HEK293 (cell line): ENCODE results near the gene HOXA11.

Experiments
- CTCF ChIA-PET: fragments of 350-600 bp; formaldehyde crosslinking; extraction: SDS; loops from one replicate; lab custom pipeline; 2021; ENCODE audit warnings: antibody characterized with exemption; lab: Yijun Ruan, JAX
- POLR2A ChIA-PET: fragments of 300-600 bp; formaldehyde crosslinking; extraction: SDS; loops from one replicate; lab custom pipeline; 2020; ENCODE audit warnings: antibody characterized with exemption, inconsistent platforms; lab: Yijun Ruan, JAX
- H3K27ac ChIP-seq: fragments of 200-500 bp; sonication (Bioruptor generic); 2 replicates; pipeline ENCODE4 v1.5.1; 2014; ENCODE audit warnings: low read depth, low read length, control low read depth, inconsistent platforms; ENCODE audit errors: extremely low read depth
- H3K36me3 ChIP-seq, 2 experiments: fragments of 200-500 bp in 1 of 2; sonication (Bioruptor generic) in 1 of 2; 1 replicate in 1 of 2; 2 replicates in 1 of 2; pipeline ENCODE4 v1.5.1; 2014 to 2017; ENCODE audit warnings: inconsistent platforms in 2 of 2, low read length in 2 of 2; ENCODE audit not compliant: control insufficient read depth in 2 of 2, insufficient read depth in 1 of 2
- H3K4me1 ChIP-seq: fragments of 200-500 bp; sonication (Bioruptor generic); 2 replicates; pipeline ENCODE4 v1.5.1; 2014; ENCODE audit warnings: mild to moderate bottlenecking, low read length, inconsistent platforms; ENCODE audit not compliant: control insufficient read depth, insufficient read depth
- H3K4me3 ChIP-seq: 2 replicates; pipeline ENCODE4 v1.5.1; 2011; ENCODE audit warnings: low read depth, mild to moderate bottlenecking, control low read depth, low read length, moderate library complexity
- H3K9me3 ChIP-seq: fragments of 200-500 bp; sonication (Bioruptor generic); 2 replicates; pipeline ENCODE4 v1.5.1; 2014; ENCODE audit warnings: low read depth, low read length, inconsistent platforms; ENCODE audit not compliant: control insufficient read depth, insufficient read depth
- HOXA7 ChIP-seq: sonication (generic); formaldehyde crosslinking; IDR thresholded peaks from 2 replicates; pipeline ENCODE4 v1.8.1; 2022; ENCODE audit warnings: missing genetic modification reagents, borderline replicate concordance
- HOXD13 ChIP-seq: sonication (generic); formaldehyde crosslinking; IDR thresholded peaks from 2 replicates; pipeline ENCODE4 v1.8.0; 2022; ENCODE audit warnings: missing genetic modification reagents, borderline replicate concordance
- KLF17 ChIP-seq: fragments of 450-650 bp; formaldehyde crosslinking; IDR thresholded peaks from 2 replicates; pipeline ENCODE4 v1.5.1; 2016; ENCODE audit warnings: missing biosample characterization, missing genetic modification characterization
- MYNN ChIP-seq: fragments of 450-650 bp; formaldehyde crosslinking; IDR thresholded peaks from 2 replicates; pipeline ENCODE4 v1.5.1; 2016; ENCODE audit warnings: missing biosample characterization, missing genetic modification characterization, borderline replicate concordance
- YY2 ChIP-seq: fragments of 450-650 bp; formaldehyde crosslinking; IDR thresholded peaks from 2 replicates; pipeline ENCODE4 v1.5.1; 2016; ENCODE audit warnings: missing biosample characterization, missing genetic modification characterization
- ZBTB26 ChIP-seq: fragments of 450-650 bp; formaldehyde crosslinking; optimal IDR thresholded peaks from 2 replicates; pipeline ENCODE3; 2016; ENCODE audit warnings: missing biosample characterization, mild to moderate bottlenecking, missing genetic modification characterization
- ZBTB8A ChIP-seq: fragments of 450-650 bp; formaldehyde crosslinking; IDR thresholded peaks from 2 replicates; pipeline ENCODE4 v1.5.1; 2016; ENCODE audit warnings: missing biosample characterization, missing genetic modification characterization
- ZNF10 ChIP-seq: fragments of 450-650 bp; formaldehyde crosslinking; IDR thresholded peaks from 2 replicates; pipeline ENCODE4 v1.5.1; 2017; ENCODE audit warnings: missing biosample characterization, missing genetic modification characterization
- ZNF140 ChIP-seq: fragments of 450-650 bp; formaldehyde crosslinking; IDR thresholded peaks from 2 replicates; pipeline ENCODE4 v1.5.1; 2016; ENCODE audit warnings: missing biosample characterization, missing genetic modification characterization
- ZNF169 ChIP-seq: fragments of 450-650 bp; formaldehyde crosslinking; IDR thresholded peaks from 2 replicates; pipeline ENCODE4 v1.5.1; 2016; ENCODE audit warnings: missing biosample characterization, missing genetic modification characterization
- ZNF18 ChIP-seq: fragments of 450-650 bp; formaldehyde crosslinking; IDR thresholded peaks from 2 replicates; pipeline ENCODE4 v1.5.1; 2016; ENCODE audit warnings: missing biosample characterization, missing genetic modification characterization
- ZNF2 ChIP-seq: fragments of 450-650 bp; formaldehyde crosslinking; IDR thresholded peaks from 2 replicates; pipeline ENCODE4 v1.5.1; 2016; ENCODE audit warnings: missing biosample characterization, missing genetic modification characterization
- ZNF214 ChIP-seq: fragments of 450-650 bp; formaldehyde crosslinking; IDR thresholded peaks from 2 replicates; pipeline ENCODE4 v1.5.1; 2017; ENCODE audit warnings: missing biosample characterization, mild to moderate bottlenecking, missing genetic modification characterization, borderline replicate concordance
- ZNF350 ChIP-seq: fragments of 450-650 bp; formaldehyde crosslinking; IDR thresholded peaks from 2 replicates; pipeline ENCODE4 v1.5.0; 2017; ENCODE audit warnings: missing biosample characterization, mild to moderate bottlenecking, missing genetic modification characterization
- ZNF37A ChIP-seq: fragments of 450-650 bp; IDR thresholded peaks from 2 replicates; pipeline ENCODE4 v1.5.1; 2018; ENCODE audit warnings: missing biosample characterization, missing genetic modification characterization
- ZNF423 ChIP-seq: fragments of 450-650 bp; formaldehyde crosslinking; IDR thresholded peaks from 2 replicates; pipeline ENCODE4 v1.5.1; 2016; ENCODE audit warnings: missing biosample characterization, missing genetic modification characterization
- ZNF433 ChIP-seq: fragments of 450-650 bp; formaldehyde crosslinking; IDR thresholded peaks from 2 replicates; pipeline ENCODE4 v1.5.1; 2016; ENCODE audit warnings: missing biosample characterization, missing genetic modification characterization, low read depth
- ZNF530 ChIP-seq: fragments of 450-650 bp; formaldehyde crosslinking; IDR thresholded peaks from 2 replicates; pipeline ENCODE4 v1.5.1; 2016; ENCODE audit warnings: low read depth, missing biosample characterization, missing genetic modification characterization
- ZNF548 ChIP-seq: fragments of 450-650 bp; formaldehyde crosslinking; IDR thresholded peaks from 2 replicates; pipeline ENCODE4 v1.5.1; 2016; ENCODE audit warnings: missing biosample characterization, missing genetic modification characterization
- ZNF707 ChIP-seq: fragments of 450-650 bp; formaldehyde crosslinking; IDR thresholded peaks from 2 replicates; pipeline ENCODE4 v1.5.1; 2016; ENCODE audit warnings: missing biosample characterization, missing genetic modification characterization
- ZNF747 ChIP-seq: fragments of 450-650 bp; formaldehyde crosslinking; IDR thresholded peaks from 2 replicates; pipeline ENCODE4 v1.5.1; 2016; ENCODE audit warnings: missing biosample characterization, missing genetic modification characterization
- ZNF777 ChIP-seq: fragments of 450-650 bp; formaldehyde crosslinking; IDR thresholded peaks from 2 replicates; pipeline ENCODE4 v1.5.1; 2017; ENCODE audit warnings: missing biosample characterization, missing genetic modification characterization, borderline replicate concordance
- ZNF830 ChIP-seq: fragments of 450-650 bp; IDR thresholded peaks from 2 replicates; pipeline ENCODE4 v1.5.0; 2018; ENCODE audit warnings: missing biosample characterization, missing genetic modification characterization, low read depth, mild to moderate bottlenecking, moderate library complexity
- TF ChIP-seq, protein P1 (sequence below): fragments of 450-650 bp; formaldehyde crosslinking; IDR thresholded peaks from 2 replicates; pipeline ENCODE4 v1.5.1; 2017; ENCODE audit warnings: missing biosample characterization, missing genetic modification characterization
- TF ChIP-seq, protein P2 (sequence below): fragments of 450-650 bp; formaldehyde crosslinking; IDR thresholded peaks from 2 replicates; pipeline ENCODE4 v1.5.1; 2016; ENCODE audit warnings: missing biosample characterization, missing genetic modification characterization
- TF ChIP-seq, protein P3 (sequence below): fragments of 450-650 bp; formaldehyde crosslinking; IDR thresholded peaks from 2 replicates; pipeline ENCODE4 v1.5.1; 2016; ENCODE audit warnings: missing biosample characterization, missing genetic modification characterization

Gene HOXA11

GRCh38 chr7:27185013-27185853, at the start of gene HOXA11:
Gene HOXA11, minus strand, starts transcription at chr7:27185232. Its CDS starts 88 bp downstream, at chr7:27185144.
- CTCF ChIA-PET = interaction anchor here (0.7 to 3.2 kb wide), 5 partner anchors 10 to 159 kb away, joined by 3 to 26 read pairs (median 7); partner anchors contain the start of gene HOXA13
- peak within 1 kb of the TSS; percentile 64 for H3K4me3 ChIP-seq
- H3K36me3 ChIP-seq = peaks cover 0 to 10% of the 10 kb centered on the region in 2 experiments; a peak in 2 of 3 replicates
- H3K27ac ChIP-seq = peak within 1 kb of the TSS; percentile 99
- no peaks in the 10 kb centered on the region for H3K9me3 ChIP-seq
- POLR2A ChIA-PET = interaction anchor here (0.5 to 7.6 kb wide), 20 partner anchors 10 to 1329 kb away, joined by 3 to 237 read pairs (median 4); partner anchors contain the start of genes CBX3, EVX1, HOXA10 and HOXA13
- peaks cover 47% of the 10 kb centered on the region for H3K4me1 ChIP-seq
- TF ChIP-seq ZNF423 (tag by site-specific recombination) (no peak), ZNF830 (no peak), MYNN (no peak), ZNF10 (tag by site-specific recombination) (0 out of 2 replicates have a peak, but pooled peaks have one; percentile 6), KLF17 (tag by site-specific recombination) (no peak), ZNF169 (no peak), ZNF37A (tag by site-specific recombination) (no peak), ZNF530 (tag by site-specific recombination) (no peak), ZNF140 (tag by site-specific recombination) (no peak), YY2 (tag by site-specific recombination) (no peak), ZNF18 (tag by site-specific recombination) (peak; percentile 100), HOXD13 (CRISPR knock-in tag) (no peak), ZNF433 (tag by site-specific recombination) (no peak), ZNF777 (tag by site-specific recombination) (no peak), ZNF707 (tag by site-specific recombination) (no peak), ZBTB26 (tag by site-specific recombination) (peak; percentile 40), ZNF2 (tag by site-specific recombination) (peak; percentile 69), ZNF214 (tag by site-specific recombination) (no peak), ZNF747 (tag by site-specific recombination) (no peak), ZNF350 (tag by site-specific recombination) (no peak), HOXA7 (CRISPR knock-in tag) (no peak), ZBTB8A (tag by site-specific recombination) (peak; percentile 69), ZNF548 (no peak)
- TF ChIP-seq, protein P1, sequence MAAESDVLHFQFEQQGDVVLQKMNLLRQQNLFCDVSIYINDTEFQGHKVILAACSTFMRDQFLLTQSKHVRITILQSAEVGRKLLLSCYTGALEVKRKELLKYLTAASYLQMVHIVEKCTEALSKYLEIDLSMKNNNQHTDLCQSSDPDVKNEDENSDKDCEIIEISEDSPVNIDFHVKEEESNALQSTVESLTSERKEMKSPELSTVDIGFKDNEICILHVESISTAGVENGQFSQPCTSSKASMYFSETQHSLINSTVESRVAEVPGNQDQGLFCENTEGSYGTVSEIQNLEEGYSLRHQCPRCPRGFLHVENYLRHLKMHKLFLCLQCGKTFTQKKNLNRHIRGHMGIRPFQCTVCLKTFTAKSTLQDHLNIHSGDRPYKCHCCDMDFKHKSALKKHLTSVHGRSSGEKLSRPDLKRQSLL = no peak
- TF ChIP-seq, protein P2, sequence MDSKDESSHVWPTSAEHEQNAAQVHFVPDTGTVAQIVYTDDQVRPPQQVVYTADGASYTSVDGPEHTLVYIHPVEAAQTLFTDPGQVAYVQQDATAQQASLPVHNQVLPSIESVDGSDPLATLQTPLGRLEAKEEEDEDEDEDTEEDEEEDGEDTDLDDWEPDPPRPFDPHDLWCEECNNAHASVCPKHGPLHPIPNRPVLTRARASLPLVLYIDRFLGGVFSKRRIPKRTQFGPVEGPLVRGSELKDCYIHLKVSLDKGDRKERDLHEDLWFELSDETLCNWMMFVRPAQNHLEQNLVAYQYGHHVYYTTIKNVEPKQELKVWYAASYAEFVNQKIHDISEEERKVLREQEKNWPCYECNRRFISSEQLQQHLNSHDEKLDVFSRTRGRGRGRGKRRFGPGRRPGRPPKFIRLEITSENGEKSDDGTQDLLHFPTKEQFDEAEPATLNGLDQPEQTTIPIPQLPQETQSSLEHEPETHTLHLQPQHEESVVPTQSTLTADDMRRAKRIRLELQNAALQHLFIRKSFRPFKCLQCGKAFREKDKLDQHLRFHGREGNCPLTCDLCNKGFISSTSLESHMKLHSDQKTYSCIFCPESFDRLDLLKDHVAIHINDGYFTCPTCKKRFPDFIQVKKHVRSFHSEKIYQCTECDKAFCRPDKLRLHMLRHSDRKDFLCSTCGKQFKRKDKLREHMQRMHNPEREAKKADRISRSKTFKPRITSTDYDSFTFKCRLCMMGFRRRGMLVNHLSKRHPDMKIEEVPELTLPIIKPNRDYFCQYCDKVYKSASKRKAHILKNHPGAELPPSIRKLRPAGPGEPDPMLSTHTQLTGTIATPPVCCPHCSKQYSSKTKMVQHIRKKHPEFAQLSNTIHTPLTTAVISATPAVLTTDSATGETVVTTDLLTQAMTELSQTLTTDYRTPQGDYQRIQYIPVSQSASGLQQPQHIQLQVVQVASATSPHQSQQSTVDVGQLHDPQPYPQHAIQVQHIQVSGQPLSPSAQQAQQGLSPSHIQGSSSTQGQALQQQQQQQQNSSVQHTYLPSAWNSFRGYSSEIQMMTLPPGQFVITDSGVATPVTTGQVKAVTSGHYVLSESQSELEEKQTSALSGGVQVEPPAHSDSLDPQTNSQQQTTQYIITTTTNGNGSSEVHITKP (tag by site-specific recombination) = peak; percentile 43
- TF ChIP-seq, protein P3, sequence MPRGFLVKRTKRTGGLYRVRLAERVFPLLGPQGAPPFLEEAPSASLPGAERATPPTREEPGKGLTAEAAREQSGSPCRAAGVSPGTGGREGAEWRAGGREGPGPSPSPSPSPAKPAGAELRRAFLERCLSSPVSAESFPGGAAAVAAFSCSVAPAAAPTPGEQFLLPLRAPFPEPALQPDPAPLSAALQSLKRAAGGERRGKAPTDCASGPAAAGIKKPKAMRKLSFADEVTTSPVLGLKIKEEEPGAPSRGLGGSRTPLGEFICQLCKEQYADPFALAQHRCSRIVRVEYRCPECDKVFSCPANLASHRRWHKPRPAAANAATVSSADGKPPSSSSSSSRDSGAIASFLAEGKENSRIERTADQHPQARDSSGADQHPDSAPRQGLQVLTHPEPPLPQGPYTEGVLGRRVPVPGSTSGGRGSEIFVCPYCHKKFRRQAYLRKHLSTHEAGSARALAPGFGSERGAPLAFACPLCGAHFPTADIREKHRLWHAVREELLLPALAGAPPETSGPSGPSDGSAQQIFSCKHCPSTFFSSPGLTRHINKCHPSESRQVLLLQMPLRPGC (tag by site-specific recombination) = peak; percentile 10; the same call in 1 of the 2 replicates
